ENCODE data around the gene MMS22L. TPM values are rescaled to one million over a fixed set of nuclear protein-coding genes. Genes with fewer than 3 reads are reported as not detected.

The MMS22L gene
- total RNA-seq, 1 experiment from 2014 or later: 28.9 TPM

- DNase-seq (ENCODE audit: low read depth): no peak
These were observed 190.2 kb downstream of the MMS22L start for GRCh38 chr6:97092673-97093305.
